Activated T-helper 17 cell treated with anti-CD3 and anti-CD28 coated beads, Interleukin-2, amount 50 U/mL, for 72 hours (primary cell): ENCODE measurements around the gene BRSK2. TPM values are rescaled to one million over a fixed set of nuclear protein-coding genes. Genes with fewer than 3 reads are reported as not detected.
"Not testable (repeated sequence)": the region's sequence is repeated elsewhere in the genome, so short reads cannot be mapped to it uniquely, and the experiment has no call there.

ENCODE experiments used
- ATAC-seq: fragments of 150-1000 bp; cut with Tn5 transposase; replicated peaks from 2 replicates; pipeline ENCODE4 v1.10.0; 2021; ENCODE audit warnings: mild to moderate bottlenecking, moderate library complexity
- H3K27ac Mint-ChIP-seq: one replicate; pipeline ENCODE4 v1.8.0; 2022; ENCODE audit warnings: mixed read lengths
- H3K27me3 Mint-ChIP-seq: one replicate; pipeline ENCODE4 v1.8.0; 2022; ENCODE audit warnings: mixed read lengths
- H3K36me3 Mint-ChIP-seq: one replicate; pipeline ENCODE4 v1.8.0; 2022; ENCODE audit warnings: low read depth, mild to moderate bottlenecking, mixed read lengths
- H3K4me1 Mint-ChIP-seq: one replicate; pipeline ENCODE4 v1.8.0; 2022; ENCODE audit warnings: mixed read lengths
- H3K4me3 Mint-ChIP-seq: one replicate; pipeline ENCODE4 v1.8.0; 2022; ENCODE audit warnings: mild to moderate bottlenecking, mixed read lengths
- H3K9me3 Mint-ChIP-seq: one replicate; pipeline ENCODE4 v1.8.0; 2022; ENCODE audit warnings: mixed read lengths
- total RNA-seq, 2 donors: library from RNA; stranded (reverse); gene quantifications; one replicate each; pipeline ENCODE4 v1.2.3, GENCODE V29; 2022

The BRSK2 gene
- total RNA-seq, 2 donors from 2014 or later, result 0.09 to 3.3 TPM

- Mint-ChIP-seq H3K27me3 (no peaks in the 10 kb centered on the region), H3K4me3 (no peak overlapping the region), H3K36me3 (no peaks in the 10 kb centered on the region), H3K27ac (no peak overlapping the region), H3K4me1 (no peaks in the 10 kb centered on the region), H3K9me3 (no peaks in the 10 kb centered on the region)
- no peak for ATAC-seq
Measured at GRCh38 chr11:1349327-1350041, 40.2 kb upstream of the BRSK2 start.

GRCh38 chr11:1350086-1350725 lies 39.5 kb upstream of the BRSK2 start:
- no peaks in the 10 kb centered on the region for H3K4me1 Mint-ChIP-seq
- no peak overlapping the region for H3K27ac Mint-ChIP-seq
- ATAC-seq, result no peak
- H3K27me3 Mint-ChIP-seq, result peaks cover 5% of the 10 kb centered on the region
- no peaks in the 10 kb centered on the region for H3K9me3 Mint-ChIP-seq
- H3K36me3 Mint-ChIP-seq, result no peaks in the 10 kb centered on the region
- H3K4me3 Mint-ChIP-seq, result no peak overlapping the region

- ATAC-seq, result no peak
- Mint-ChIP-seq H3K36me3 (no peaks in the 10 kb centered on the region), H3K27me3 (peaks cover 10% of the 10 kb centered on the region), H3K4me3 (no peak overlapping the region), H3K9me3 (no peaks in the 10 kb centered on the region), H3K4me1 (peaks cover 5% of the 10 kb centered on the region), H3K27ac (no peak overlapping the region)
Measured at GRCh38 chr11:1351278-1351937, 38.3 kb upstream of the BRSK2 start.

- H3K4me3 Mint-ChIP-seq, result no peak overlapping the region
- no peak for ATAC-seq
- H3K9me3 Mint-ChIP-seq, result no peaks in the 10 kb centered on the region
- H3K36me3 Mint-ChIP-seq, result no peaks in the 10 kb centered on the region
- H3K27me3 Mint-ChIP-seq, result peaks cover 16% of the 10 kb centered on the region
- H3K4me1 Mint-ChIP-seq, result peaks cover 9% of the 10 kb centered on the region
- H3K27ac Mint-ChIP-seq, result no peak overlapping the region
Measured at GRCh38 chr11:1352696-1353382, 36.9 kb upstream of the BRSK2 start.

GRCh38 chr11:1353383-1354124 lies 36.2 kb upstream of the BRSK2 start:
- H3K4me3 Mint-ChIP-seq, result no peak overlapping the region
- H3K27ac Mint-ChIP-seq, result no peak overlapping the region
- peaks cover 9% of the 10 kb centered on the region for H3K4me1 Mint-ChIP-seq
- peaks cover 16% of the 10 kb centered on the region for H3K27me3 Mint-ChIP-seq
- H3K36me3 Mint-ChIP-seq, result no peaks in the 10 kb centered on the region
- no peaks in the 10 kb centered on the region for H3K9me3 Mint-ChIP-seq
- no peak for ATAC-seq

GRCh38 chr11:1354125-1354938 lies 35.4 kb upstream of the BRSK2 start:
- Mint-ChIP-seq H3K9me3 (no peaks in the 10 kb centered on the region), H3K27ac (no peak overlapping the region), H3K4me3 (no peak overlapping the region), H3K4me1 (peaks cover 9% of the 10 kb centered on the region), H3K27me3 (peaks cover 16% of the 10 kb centered on the region), H3K36me3 (no peaks in the 10 kb centered on the region)
- no peak for ATAC-seq

GRCh38 chr11:1356007-1356435 lies 33.7 kb upstream of the BRSK2 start:
- Mint-ChIP-seq H3K27me3 (peaks cover 16% of the 10 kb centered on the region), H3K9me3 (no peaks in the 10 kb centered on the region), H3K27ac (no peak overlapping the region), H3K4me3 (no peak overlapping the region), H3K4me1 (peaks cover 9% of the 10 kb centered on the region), H3K36me3 (no peaks in the 10 kb centered on the region)
- no peak for ATAC-seq

GRCh38 chr11:1356478-1356960 lies 33.2 kb upstream of the BRSK2 start:
- Mint-ChIP-seq H3K4me1 (peaks cover 9% of the 10 kb centered on the region), H3K27me3 (peaks cover 16% of the 10 kb centered on the region), H3K36me3 (no peaks in the 10 kb centered on the region), H3K27ac (no peak overlapping the region), H3K9me3 (no peaks in the 10 kb centered on the region), H3K4me3 (no peak overlapping the region)
- ATAC-seq, result no peak

GRCh38 chr11:1358286-1358685 lies 31.4 kb upstream of the BRSK2 start:
- Mint-ChIP-seq H3K4me1 (peaks cover 9% of the 10 kb centered on the region), H3K27me3 (peaks cover 16% of the 10 kb centered on the region), H3K4me3 (no peak overlapping the region), H3K36me3 (no peaks in the 10 kb centered on the region), H3K9me3 (no peaks in the 10 kb centered on the region), H3K27ac (no peak overlapping the region)
- ATAC-seq, result no peak

GRCh38 chr11:1358931-1359330 lies 30.8 kb upstream of the BRSK2 start:
- not testable (repeated sequence) for H3K36me3 Mint-ChIP-seq, H3K4me3 Mint-ChIP-seq, H3K27ac Mint-ChIP-seq, H3K9me3 Mint-ChIP-seq, H3K4me1 Mint-ChIP-seq, ATAC-seq
- peaks cover 16% of the 10 kb centered on the region for H3K27me3 Mint-ChIP-seq

GRCh38 chr11:1359556-1359955 lies 30.2 kb upstream of the BRSK2 start:
- H3K9me3 Mint-ChIP-seq, result no peaks in the 10 kb centered on the region
- ATAC-seq, result no peak

GRCh38 chr11:1360181-1360834 lies 29.4 kb upstream of the BRSK2 start:
- no peak overlapping the region for H3K4me3 Mint-ChIP-seq
- H3K36me3 Mint-ChIP-seq, result no peaks in the 10 kb centered on the region
- H3K27ac Mint-ChIP-seq, result no peak overlapping the region
- H3K4me1 Mint-ChIP-seq, result peaks cover 9% of the 10 kb centered on the region
- H3K9me3 Mint-ChIP-seq, result no peaks in the 10 kb centered on the region
- peaks cover 11% of the 10 kb centered on the region for H3K27me3 Mint-ChIP-seq
- ATAC-seq, result no peak

More at GRCh38 chr11:1359556-1359955, 30.2 kb upstream of the BRSK2 start:
- no peak overlapping the region for H3K4me3 Mint-ChIP-seq
- peaks cover 9% of the 10 kb centered on the region for H3K4me1 Mint-ChIP-seq
- no peak overlapping the region for H3K27ac Mint-ChIP-seq
- peaks cover 15% of the 10 kb centered on the region for H3K27me3 Mint-ChIP-seq
- no peaks in the 10 kb centered on the region for H3K36me3 Mint-ChIP-seq

GRCh38 chr11:1360835-1361357 lies 28.8 kb upstream of the BRSK2 start:
- ATAC-seq, result no peak
- Mint-ChIP-seq H3K36me3 (no peaks in the 10 kb centered on the region), H3K4me1 (peaks cover 9% of the 10 kb centered on the region), H3K27ac (no peak overlapping the region), H3K4me3 (no peak overlapping the region), H3K9me3 (no peaks in the 10 kb centered on the region), H3K27me3 (peaks cover 10% of the 10 kb centered on the region)
